Measurements from ENCODE around the gene LZTR1.
A peak's percentile ranks its signal among the peaks of the same experiment; 100 is the strongest.

The LZTR1 gene

GRCh38 chr22:21043860-21044535, 61.9 kb downstream of the LZTR1 start:
- no peak for TF ChIP-seq EZH2 (IDR thresholded peaks at IDR 0.05; ENCODE audit: borderline replicate concordance, low read depth, low read length, severe bottlenecking)
- TF ChIP-seq, protein P1, sequence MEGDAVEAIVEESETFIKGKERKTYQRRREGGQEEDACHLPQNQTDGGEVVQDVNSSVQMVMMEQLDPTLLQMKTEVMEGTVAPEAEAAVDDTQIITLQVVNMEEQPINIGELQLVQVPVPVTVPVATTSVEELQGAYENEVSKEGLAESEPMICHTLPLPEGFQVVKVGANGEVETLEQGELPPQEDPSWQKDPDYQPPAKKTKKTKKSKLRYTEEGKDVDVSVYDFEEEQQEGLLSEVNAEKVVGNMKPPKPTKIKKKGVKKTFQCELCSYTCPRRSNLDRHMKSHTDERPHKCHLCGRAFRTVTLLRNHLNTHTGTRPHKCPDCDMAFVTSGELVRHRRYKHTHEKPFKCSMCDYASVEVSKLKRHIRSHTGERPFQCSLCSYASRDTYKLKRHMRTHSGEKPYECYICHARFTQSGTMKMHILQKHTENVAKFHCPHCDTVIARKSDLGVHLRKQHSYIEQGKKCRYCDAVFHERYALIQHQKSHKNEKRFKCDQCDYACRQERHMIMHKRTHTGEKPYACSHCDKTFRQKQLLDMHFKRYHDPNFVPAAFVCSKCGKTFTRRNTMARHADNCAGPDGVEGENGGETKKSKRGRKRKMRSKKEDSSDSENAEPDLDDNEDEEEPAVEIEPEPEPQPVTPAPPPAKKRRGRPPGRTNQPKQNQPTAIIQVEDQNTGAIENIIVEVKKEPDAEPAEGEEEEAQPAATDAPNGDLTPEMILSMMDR (IDR thresholded peaks at IDR 0.05; ENCODE audit: borderline replicate concordance, extremely low read depth, low read length, poor library complexity, severe bottlenecking) = no peak
- no peaks in the 10 kb centered on the region for H3K4me1 ChIP-seq (ENCODE audit: insufficient read depth, low read length)
- no peaks in the 10 kb centered on the region for H3K79me2 ChIP-seq (ENCODE audit: insufficient read depth, low read length)
- H3K9me3 ChIP-seq (ENCODE audit: insufficient read depth, low read length, severe bottlenecking) = no peaks in the 10 kb centered on the region
- H3K9ac ChIP-seq (ENCODE audit: low read depth, low read length) = no peak overlapping the region
- peaks cover 3% of the 10 kb centered on the region; the same call in 1 of the 2 replicates for H4K20me1 ChIP-seq (ENCODE audit: insufficient read depth, low read length)
- no peaks in the 10 kb centered on the region for H3K36me3 ChIP-seq (ENCODE audit: insufficient read depth, low read length)
- peaks cover 21% of the 10 kb centered on the region for H3K27me3 ChIP-seq (ENCODE audit: insufficient read depth, low read length, poor library complexity)
- H2AFZ ChIP-seq (ENCODE audit: low read depth, low read length) = no peak overlapping the region
- H3K4me3 ChIP-seq (ENCODE audit: low read depth in 1 of 2, low read length in 2 of 2) = no peak overlapping the region
- H3K4me2 ChIP-seq (ENCODE audit: insufficient read depth, low read length) = no peak overlapping the region
- no peak overlapping the region for H3K27ac ChIP-seq (ENCODE audit: low read length)
- no peak for ATAC-seq (ENCODE audit: insufficient read depth, low read depth)
- no peak for DNase-seq

GRCh38 chr22:21044931-21045584, 63.0 kb downstream of the LZTR1 start:
- Histone ChIP-seq H2AFZ (ENCODE audit: low read depth, low read length) (no peak overlapping the region), H3K4me2 (ENCODE audit: insufficient read depth, low read length) (no peak overlapping the region), H3K4me1 (ENCODE audit: insufficient read depth, low read length) (no peaks in the 10 kb centered on the region), H3K79me2 (ENCODE audit: insufficient read depth, low read length) (no peaks in the 10 kb centered on the region), H3K9ac (ENCODE audit: low read depth, low read length) (no peak overlapping the region), H3K4me3 (ENCODE audit: low read depth in 1 of 2, low read length in 2 of 2) (no peak overlapping the region), H3K36me3 (ENCODE audit: insufficient read depth, low read length) (no peaks in the 10 kb centered on the region), H3K27ac (ENCODE audit: low read length) (no peak overlapping the region), H3K9me3 (ENCODE audit: insufficient read depth, low read length, severe bottlenecking) (no peaks in the 10 kb centered on the region), H4K20me1 (ENCODE audit: insufficient read depth, low read length) (peaks cover 3% of the 10 kb centered on the region; the same call in 1 of the 2 replicates), H3K27me3 (ENCODE audit: insufficient read depth, low read length, poor library complexity) (peaks cover 21% of the 10 kb centered on the region)
- DNase-seq (peak; percentile 21), ATAC-seq (ENCODE audit: insufficient read depth, low read depth) (peak; percentile 43; the same call in 1 of the 3 replicates)
- TF ChIP-seq, protein P1 (IDR thresholded peaks at IDR 0.05; ENCODE audit: borderline replicate concordance, extremely low read depth, low read length, poor library complexity, severe bottlenecking) = no peak
- TF ChIP-seq EZH2 (IDR thresholded peaks at IDR 0.05; ENCODE audit: borderline replicate concordance, low read depth, low read length, severe bottlenecking) = no peak

DNA sequence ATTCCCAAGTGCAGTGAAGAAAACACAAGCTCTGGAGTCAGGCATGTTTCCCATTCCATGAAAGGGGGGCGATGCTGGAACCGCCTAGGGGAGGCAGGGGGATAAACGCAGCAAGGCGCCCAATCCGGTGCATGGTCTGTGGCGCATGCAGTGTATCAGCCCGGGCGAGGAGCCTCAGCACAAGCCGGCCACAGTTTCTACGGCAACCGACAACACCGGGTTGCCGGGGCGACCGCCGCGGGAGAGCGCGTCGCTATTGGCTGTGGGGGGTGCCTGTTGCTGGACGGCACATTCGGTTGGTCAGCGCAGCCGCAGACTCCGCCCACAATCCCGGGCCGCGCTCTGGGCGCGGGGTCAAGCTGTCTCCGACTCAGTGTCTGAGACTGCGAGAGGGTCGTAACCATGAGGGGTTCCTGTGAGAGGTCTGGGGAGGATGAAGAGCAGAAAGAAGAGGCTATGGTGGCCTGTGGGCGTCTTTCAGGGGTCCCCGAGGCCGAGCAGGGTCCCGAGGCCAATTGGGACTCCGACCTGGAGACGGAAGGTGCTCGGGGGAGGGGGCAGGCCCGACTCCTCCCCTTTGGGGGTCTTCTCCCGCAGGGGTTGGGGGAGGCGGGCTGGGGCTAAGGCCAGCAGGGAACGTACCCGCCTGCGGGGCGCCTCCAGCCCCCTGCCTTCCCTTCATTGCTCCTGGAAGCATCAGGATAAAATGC, 63.6 kb downstream of the LZTR1 start, which contains the start of gene LRRC74B:
TSS of gene LRRC74B (plus strand) at position 362 of the 710 bp plus-strand sequence. CDS start at position 403, 41 bp downstream.
- no peaks in the 10 kb centered on the region for H3K36me3 ChIP-seq (ENCODE audit: insufficient read depth, low read length)
- H3K4me2 ChIP-seq (ENCODE audit: insufficient read depth, low read length) = no peak within 1 kb of the TSS
- no peak within 1 kb of the TSS for H3K4me3 ChIP-seq (ENCODE audit: low read depth in 1 of 2, low read length in 2 of 2)
- no peaks in the 10 kb centered on the region for H3K4me1 ChIP-seq (ENCODE audit: insufficient read depth, low read length)
- peak; percentile 79 for ATAC-seq (ENCODE audit: insufficient read depth, low read depth)
- no peak within 1 kb of the TSS for H3K27ac ChIP-seq (ENCODE audit: low read length)
- H2AFZ ChIP-seq (ENCODE audit: low read depth, low read length) = no peak within 1 kb of the TSS
- H3K9ac ChIP-seq (ENCODE audit: low read depth, low read length) = no peak within 1 kb of the TSS
- no peaks in the 10 kb centered on the region for H3K79me2 ChIP-seq (ENCODE audit: insufficient read depth, low read length)
- peaks cover 3% of the 10 kb centered on the region; the same call in 1 of the 2 replicates for H4K20me1 ChIP-seq (ENCODE audit: insufficient read depth, low read length)
- peaks cover 21% of the 10 kb centered on the region for H3K27me3 ChIP-seq (ENCODE audit: insufficient read depth, low read length, poor library complexity)
- no peaks in the 10 kb centered on the region for H3K9me3 ChIP-seq (ENCODE audit: insufficient read depth, low read length, severe bottlenecking)
- peak; percentile 49 for DNase-seq
- TF ChIP-seq EZH2 (IDR thresholded peaks at IDR 0.05; ENCODE audit: borderline replicate concordance, low read depth, low read length, severe bottlenecking) = no peak
- TF ChIP-seq, protein P1 (IDR thresholded peaks at IDR 0.05; ENCODE audit: borderline replicate concordance, extremely low read depth, low read length, poor library complexity, severe bottlenecking) = no peak

Measured in DND-41 (cell line).